Kidney epithelial cell (primary cell): ENCODE data around the gene PHLDB3. TPM values are rescaled to one million over a fixed set of nuclear protein-coding genes. Genes with fewer than 3 reads are reported as not detected.

Source experiments
- DNase-seq: peaks from one replicate; pipeline ENCODE4 v3.0.0-alpha.2; 2010; ENCODE audit warnings: low read depth
- H3K27me3 ChIP-seq: 2 replicates; pipeline ENCODE4 v1.6.0; 2011; ENCODE audit warnings: low read length; ENCODE audit not compliant: control insufficient read depth, insufficient read depth
- H3K36me3 ChIP-seq: 2 replicates; pipeline ENCODE4 v1.5.1; 2011; ENCODE audit warnings: low read length; ENCODE audit not compliant: control insufficient read depth, insufficient read depth
- H3K4me3 ChIP-seq: 2 replicates; pipeline ENCODE4 v1.5.1; 2011; ENCODE audit warnings: low read depth, mild to moderate bottlenecking, control low read depth, low read length
- total RNA-seq: library from RNA; depleted of rRNA; stranded (reverse); fragments of >200 nt; gene quantifications from 2 replicates; pipeline ENCODE4 v1.2.3, GENCODE V29; 2015
- TF ChIP-seq, protein P1 (sequence below): IDR thresholded peaks from 2 replicates; pipeline ENCODE4 v1.5.1; 2011; ENCODE audit warnings: mild to moderate bottlenecking, moderate library complexity, low read length, control low read depth, inconsistent platforms; ENCODE audit not compliant: insufficient read depth, poor library complexity, severe bottlenecking

Gene PHLDB3
- total RNA-seq: 15.8 and 23.0 TPM in 2 replicates

DNA sequence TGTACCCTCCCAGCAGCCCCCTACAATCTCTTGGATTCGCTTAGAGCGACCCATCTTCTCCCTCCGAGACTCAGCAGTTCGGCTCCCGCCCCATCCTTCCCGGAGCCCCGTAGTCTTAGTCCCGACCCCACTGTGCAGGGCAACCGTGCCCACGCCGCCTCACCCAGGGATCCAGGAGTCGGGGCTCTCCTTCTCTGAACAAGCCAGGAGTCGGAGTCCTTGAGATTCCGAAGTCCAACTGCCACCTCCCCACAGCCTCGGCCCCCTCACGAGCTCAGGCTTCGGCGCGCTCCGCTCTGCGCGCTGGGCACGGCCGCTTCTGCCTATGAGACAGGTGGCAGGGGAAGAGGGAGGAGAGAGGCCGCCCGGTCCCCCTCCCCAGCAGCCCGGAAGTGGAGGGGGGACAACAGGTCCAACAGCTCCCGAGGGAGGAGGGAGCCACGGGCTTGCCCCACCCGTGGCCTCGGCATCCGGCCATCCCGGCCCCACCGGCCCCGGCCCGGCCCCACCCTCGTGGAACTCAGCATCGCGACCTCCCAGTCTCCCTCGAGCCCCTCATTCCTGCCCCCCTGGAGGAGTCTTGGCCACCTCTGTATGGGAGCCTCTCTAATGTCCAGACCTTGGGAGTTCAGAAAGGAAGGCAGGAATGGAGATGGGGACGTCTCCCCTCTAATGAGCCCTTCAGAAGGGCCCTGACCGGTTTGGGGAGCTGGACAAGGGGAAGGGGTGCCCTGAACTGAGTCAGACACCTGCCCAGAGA lies at the start of gene PHLDB3:
Gene PHLDB3 (minus strand): TSS at position 321 of the 760 bp plus-strand sequence. CDS start 628 bp downstream, outside the sequence.
- Histone ChIP-seq H3K4me3 (peak within 1 kb of the TSS; percentile 92), H3K36me3 (no peaks in the 10 kb centered on the region), H3K27me3 (no peaks in the 10 kb centered on the region)
- no peak for DNase-seq
- TF ChIP-seq, protein P1, sequence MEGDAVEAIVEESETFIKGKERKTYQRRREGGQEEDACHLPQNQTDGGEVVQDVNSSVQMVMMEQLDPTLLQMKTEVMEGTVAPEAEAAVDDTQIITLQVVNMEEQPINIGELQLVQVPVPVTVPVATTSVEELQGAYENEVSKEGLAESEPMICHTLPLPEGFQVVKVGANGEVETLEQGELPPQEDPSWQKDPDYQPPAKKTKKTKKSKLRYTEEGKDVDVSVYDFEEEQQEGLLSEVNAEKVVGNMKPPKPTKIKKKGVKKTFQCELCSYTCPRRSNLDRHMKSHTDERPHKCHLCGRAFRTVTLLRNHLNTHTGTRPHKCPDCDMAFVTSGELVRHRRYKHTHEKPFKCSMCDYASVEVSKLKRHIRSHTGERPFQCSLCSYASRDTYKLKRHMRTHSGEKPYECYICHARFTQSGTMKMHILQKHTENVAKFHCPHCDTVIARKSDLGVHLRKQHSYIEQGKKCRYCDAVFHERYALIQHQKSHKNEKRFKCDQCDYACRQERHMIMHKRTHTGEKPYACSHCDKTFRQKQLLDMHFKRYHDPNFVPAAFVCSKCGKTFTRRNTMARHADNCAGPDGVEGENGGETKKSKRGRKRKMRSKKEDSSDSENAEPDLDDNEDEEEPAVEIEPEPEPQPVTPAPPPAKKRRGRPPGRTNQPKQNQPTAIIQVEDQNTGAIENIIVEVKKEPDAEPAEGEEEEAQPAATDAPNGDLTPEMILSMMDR: peak; percentile 3

DNA sequence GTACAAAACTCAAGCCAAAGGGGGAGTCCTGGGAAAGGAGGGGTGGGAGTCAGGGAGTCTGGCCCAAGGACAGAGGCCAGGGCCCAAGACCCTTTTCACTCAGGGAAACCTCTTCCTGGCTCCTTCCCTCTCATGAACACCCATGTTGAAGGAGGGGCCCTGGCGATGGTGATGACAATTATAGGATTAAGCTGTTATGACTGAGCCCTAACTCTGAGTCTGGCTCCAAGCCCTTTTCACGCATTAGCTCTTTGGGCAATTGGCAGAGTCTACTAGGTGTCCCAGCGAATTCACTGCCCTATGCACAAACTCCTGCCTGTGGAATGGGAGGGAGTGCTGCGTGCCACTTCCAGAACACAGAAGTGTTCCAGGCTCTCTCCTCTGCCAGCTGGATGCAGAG lies 49.1 kb upstream of the PHLDB3 start:
- H3K36me3 ChIP-seq: peaks cover 2% of the 10 kb centered on the region
- TF ChIP-seq, protein P1: no peak
- DNase-seq: no peak
- no peaks in the 10 kb centered on the region for H3K27me3 ChIP-seq
- no peak overlapping the region for H3K4me3 ChIP-seq

DNA sequence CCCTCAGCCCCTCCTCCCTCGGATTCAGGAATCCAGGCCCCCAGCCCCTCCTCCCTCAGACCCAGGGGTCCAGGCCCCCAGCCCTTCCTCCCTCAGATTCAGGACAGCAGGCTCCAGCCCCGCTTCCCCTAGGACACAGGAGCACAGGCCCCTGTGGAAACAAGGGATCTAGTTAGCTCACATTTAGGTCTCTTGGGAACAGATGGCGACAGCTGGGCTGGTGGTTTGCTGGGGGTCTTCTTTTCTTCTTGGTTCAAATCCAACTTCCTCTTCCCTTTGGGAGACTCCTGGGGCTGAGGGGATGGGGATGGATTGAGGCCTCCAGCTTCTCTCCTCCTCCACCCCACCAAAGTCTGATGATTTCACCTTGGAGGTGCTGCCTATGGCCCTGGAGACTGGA lies 48.1 kb upstream of the PHLDB3 start:
- TF ChIP-seq, protein P1: no peak
- Histone ChIP-seq H3K27me3 (no peaks in the 10 kb centered on the region), H3K36me3 (peaks cover 2% of the 10 kb centered on the region), H3K4me3 (no peak overlapping the region)
- no peak for DNase-seq

DNA sequence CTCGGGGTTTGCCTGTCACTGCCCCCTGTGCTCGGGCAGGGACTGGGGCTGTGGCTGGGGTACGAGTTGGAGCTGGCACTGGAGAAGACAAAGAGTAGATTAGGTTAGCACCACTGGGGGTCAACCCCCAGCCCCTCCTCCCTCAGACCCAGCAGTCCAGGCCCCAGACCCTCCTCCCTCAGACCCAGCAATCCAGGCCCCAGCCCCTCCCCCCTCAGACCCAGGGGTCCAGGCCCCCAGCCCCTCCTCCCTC lies 47.6 kb upstream of the PHLDB3 start:
- Histone ChIP-seq H3K27me3 (no peaks in the 10 kb centered on the region), H3K36me3 (peaks cover 2% of the 10 kb centered on the region)
- TF ChIP-seq, protein P1: no peak

DNA sequence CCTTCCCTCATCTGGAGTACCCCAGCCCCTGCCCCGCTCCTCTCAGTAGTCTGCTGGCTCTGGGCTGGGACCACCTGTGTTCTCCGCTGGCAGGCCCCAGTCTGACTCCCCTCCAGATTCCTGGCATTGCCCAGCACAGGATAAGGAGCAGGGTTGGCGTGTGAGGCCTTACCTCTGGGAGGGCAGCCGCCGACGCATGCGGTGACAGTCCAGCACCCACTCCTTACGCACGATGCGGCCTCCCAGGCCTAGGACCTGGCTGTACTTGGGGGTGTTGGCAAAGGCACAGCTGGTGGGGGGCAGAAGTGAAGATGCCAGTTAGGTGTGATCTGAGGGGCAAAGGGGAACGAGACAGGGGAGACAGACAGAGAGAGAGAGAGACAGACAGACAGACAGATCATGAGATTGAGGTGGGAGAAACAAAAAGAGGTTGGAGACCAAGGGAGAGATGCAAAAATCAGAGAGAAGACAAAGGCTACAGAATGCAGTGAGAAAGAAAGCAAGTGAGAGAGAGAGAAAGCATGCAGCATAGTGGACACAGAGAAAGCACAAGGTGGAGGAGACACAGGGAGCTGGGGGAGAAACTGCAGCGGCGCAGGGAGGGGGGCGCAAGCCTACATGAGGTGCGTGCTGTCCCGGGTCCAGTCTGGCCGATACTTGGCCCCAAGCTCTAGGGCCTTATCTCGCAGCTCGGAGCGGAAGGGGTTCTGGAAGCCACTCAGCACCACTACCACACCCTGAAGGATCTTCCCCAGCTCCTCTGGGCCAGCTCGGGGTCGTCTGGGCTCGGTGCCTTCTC lies 47.1 kb upstream of the PHLDB3 start:
- DNase-seq: no peak
- H3K27me3 ChIP-seq: no peaks in the 10 kb centered on the region
- TF ChIP-seq, protein P1: no peak

More for the DNA sequence above, 47.6 kb upstream of the PHLDB3 start:
- DNase-seq: no peak
- no peak overlapping the region for H3K4me3 ChIP-seq

More for the DNA sequence above, 47.1 kb upstream of the PHLDB3 start:
- H3K4me3 ChIP-seq: no peak overlapping the region
- H3K36me3 ChIP-seq: peaks cover 2% of the 10 kb centered on the region
